T1000 (cell line): ENCODE measurements around the gene ADGRG6.

Experiments
- DNase-seq: peaks from one replicate; lab custom pipeline; 2025; ENCODE audit warnings: mixed read lengths; lab: John Stamatoyannopoulos, UW

Gene ADGRG6

DNA sequence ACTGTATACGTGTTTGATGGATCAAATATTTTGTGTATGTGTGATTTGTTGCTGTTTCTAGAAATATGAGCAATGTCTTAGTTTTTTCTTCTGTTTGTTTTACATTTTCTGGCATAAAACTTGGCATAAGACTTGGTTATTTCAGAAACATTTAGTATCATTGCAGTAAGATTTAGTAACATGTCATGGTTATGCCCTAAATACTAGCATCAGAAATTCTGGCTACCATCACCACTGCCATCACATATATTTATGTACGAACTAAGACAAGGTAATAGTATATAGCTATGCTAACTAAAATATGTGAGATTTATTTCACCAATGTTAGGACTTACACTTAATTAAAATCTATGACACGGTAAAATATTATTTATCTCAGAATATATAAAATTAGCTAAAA, 10.3 kb upstream of the ADGRG6 start:
- DNase-seq: no peak

DNA sequence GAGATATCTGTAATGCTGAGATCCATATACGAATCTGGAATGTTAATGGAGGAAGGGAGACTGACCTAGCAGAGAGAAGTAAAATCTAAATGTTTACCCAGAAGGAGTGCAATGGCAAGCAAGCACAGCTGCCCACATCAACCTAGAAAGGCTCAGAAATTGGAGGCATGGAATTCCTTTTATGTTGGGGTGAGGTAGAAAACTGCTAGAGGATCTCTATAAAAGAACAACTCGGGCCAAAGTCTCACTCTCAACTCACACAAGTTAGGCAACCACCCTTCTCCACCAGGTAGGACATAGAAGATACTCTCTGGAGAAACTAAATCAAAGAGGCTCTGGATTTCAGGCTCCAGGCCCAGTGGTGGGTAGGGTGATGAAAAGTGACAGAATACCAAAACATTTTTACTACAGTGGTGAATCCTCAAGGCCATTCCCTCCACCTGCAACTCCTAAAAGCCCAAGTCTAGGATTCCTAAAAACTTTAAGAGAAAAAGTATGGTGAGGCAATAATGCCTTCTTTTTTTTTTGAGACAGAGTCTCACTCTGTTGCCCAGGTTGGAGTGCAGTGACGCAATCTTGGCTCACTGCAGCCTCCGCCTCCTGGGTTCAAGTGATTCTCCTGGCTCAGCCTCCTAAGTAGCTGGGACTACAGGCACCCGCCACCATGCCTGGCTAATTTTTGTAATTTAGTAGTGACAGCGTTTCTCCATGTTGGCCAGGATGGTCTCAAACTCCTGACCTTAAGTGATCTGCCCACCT, 9.5 kb upstream of the ADGRG6 start:
- no peak for DNase-seq

DNA sequence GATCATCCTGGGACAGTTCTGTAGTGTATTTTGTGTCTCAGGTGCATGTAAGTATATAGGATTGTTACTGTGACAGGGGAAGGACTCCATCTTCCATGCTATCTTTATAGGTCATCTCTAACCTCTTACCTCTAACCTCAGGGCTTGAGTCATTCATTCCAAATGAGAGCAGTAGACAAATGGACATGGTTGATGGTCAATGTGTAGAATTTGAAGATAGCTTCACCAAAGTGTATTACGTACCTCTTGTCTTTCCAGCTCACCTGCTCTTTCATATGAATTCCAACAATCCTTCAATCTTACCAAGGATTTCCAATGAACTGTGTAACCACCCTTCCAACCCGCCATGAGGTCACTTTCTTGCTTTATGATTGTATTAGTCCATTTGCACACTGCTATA, 8.7 kb upstream of the ADGRG6 start:
- no peak for DNase-seq

DNA sequence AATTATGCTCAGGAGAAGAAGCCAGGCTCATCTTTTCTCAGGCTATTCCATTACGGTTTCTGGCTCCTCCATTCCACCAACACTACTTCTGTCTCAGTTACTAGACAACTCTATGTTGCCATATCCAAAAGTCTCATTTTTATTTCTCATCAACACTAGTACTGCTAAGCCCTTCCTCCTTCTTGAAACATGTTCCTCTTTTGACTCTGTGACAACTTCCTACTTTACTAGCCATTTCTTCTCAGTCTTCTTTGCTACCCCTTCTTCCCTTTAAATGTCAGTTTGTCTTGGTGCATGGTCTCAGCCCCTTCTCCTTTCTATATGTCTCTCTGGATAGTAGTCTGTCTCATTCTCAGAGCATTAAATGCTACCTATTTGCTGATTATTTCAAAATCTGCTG, 7.1 kb upstream of the ADGRG6 start:
- no peak for DNase-seq

DNA sequence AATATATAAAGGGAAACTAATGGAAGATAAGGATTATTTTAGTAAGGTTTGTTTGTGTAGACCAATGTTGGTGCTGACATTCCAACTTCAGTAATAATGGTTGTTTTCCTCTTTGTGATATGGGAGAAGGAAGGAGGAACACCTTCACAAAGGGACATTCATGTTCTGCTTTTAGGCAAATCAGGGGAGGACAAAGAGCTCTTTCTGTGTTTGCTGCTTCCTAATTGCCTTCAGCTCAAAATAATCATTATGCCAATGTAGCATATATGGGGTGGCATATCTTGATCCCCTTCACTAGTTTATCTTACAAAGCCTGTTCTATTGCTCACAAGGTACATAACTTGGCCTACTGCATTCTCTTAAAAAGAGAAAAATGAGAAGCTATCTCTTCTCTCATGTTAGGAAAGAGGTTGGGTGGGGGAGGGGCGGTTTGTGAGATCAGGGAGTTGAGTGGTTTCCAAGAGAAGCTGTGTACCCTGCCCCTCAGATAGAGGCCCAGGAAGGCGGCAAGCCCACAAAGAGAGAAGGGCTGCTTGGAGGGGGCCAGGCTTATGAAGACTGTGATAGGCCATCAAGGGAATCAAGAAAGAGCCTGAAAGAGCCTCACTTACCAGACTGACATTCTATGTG, 4.7 kb upstream of the ADGRG6 start:
- no peak for DNase-seq

DNA sequence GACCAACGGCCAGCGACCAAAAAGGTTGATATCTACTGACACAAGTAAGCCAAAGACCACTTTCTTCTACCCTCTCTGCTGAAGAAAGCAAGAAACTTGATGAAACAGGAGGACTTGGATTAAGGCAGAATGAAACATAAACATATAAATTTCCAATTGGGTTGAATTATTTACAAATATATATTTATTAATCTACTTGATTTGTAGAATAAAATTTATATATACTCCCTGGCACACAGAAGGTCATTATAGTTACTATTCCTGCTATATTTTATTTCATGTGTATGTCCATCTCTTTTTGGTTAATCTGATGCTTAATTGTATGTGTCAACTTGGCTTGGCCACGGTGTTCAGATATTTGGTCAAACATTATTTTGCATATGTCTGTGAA, 4.2 kb upstream of the ADGRG6 start:
- DNase-seq: no peak

DNA sequence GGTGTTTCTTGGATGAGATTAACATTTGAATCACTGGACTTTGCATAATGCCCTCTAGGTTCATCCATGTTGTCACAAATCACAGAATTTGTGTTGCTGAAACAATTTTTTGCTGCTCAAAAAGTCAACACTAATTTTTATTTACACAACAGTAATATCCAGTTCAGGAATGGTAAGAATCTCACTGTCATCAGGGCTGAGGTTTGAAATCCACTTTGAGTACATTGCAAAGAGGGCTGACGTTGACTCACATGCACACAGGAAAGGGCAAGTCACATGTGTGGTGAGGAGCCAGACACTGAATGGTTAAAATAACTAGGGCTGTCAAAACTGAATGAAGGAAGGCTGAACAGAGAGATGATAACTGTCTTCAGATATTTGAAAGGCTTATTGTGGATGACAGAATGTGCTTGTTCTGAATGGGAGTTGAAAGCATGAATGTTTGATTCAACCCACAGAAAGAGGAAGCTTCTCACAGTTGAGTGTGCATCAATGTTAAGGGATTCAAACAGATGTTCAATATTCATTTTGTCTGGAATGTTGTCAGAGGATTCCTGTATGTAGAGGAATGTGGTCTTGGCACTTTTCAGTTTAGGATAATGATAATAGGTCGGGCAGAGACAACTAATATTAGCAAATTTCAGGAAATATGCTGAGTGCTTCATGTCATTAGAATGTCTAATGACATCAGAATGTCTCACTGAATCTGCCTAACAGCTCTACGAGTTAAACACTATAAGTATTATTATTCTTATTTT, 3.6 kb upstream of the ADGRG6 start:
- DNase-seq: no peak

DNA sequence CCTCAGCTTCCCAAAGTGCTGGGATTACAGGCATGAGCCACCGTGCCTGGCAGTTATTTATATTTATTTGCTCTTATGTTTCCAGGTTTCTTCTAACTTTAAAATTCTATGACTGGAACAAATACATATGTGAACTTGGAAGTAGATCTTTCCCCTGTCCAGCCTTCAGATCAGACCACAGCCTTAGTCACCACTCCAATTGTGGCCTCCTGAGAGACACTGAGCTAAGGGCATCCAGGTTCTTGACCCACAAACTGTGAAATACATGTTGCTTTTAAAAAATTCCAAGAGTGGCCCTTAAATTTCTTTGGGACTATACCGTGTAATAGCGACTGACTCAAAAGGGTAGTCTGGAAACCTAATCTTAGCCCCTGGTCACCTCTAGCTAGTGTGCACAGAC, 1.5 kb upstream of the ADGRG6 start:
- no peak for DNase-seq

DNA sequence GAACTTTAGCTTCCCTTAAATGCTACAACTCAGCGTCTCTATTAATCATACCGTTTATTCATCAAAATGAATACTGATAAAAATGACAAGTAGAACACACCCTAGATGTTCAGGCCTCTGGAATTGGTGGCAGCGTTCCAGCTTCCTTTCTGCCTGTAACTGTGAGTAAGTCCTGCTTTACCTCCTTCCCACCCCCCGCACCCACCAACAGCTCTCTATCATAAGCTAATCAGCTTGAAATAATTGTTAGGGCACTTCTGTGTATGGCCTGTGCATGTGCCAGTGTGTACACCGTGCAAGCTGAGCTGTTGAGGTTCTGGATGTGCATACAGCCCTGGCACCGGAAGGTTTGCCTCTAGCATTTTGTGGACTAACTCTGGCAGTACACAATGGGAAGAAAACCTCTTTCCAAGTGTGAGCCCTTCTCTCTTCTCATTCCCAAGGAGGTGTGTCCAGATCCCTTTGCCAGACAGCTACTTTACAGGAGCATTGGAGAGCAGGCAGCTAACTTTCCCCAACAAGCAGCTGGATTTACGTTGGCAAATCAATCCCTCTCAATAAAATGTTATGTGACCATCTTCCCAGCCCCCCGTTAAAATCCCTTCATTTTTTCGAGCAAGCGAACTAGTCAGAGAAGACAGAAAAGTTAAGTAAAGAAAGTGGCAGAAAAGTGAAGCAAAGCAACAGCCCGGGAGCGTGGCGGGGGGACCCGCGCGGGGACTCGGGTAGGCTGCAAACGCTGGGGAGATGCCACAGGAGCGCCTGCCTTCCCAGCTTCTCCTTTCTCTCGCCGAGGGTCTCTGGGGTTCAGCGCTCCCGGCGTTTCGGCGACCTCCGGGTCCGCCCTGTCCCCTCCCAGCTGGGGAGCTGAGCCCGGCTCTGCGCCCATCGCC, 803 bp upstream of the ADGRG6 start:
- no peak for DNase-seq

DNA sequence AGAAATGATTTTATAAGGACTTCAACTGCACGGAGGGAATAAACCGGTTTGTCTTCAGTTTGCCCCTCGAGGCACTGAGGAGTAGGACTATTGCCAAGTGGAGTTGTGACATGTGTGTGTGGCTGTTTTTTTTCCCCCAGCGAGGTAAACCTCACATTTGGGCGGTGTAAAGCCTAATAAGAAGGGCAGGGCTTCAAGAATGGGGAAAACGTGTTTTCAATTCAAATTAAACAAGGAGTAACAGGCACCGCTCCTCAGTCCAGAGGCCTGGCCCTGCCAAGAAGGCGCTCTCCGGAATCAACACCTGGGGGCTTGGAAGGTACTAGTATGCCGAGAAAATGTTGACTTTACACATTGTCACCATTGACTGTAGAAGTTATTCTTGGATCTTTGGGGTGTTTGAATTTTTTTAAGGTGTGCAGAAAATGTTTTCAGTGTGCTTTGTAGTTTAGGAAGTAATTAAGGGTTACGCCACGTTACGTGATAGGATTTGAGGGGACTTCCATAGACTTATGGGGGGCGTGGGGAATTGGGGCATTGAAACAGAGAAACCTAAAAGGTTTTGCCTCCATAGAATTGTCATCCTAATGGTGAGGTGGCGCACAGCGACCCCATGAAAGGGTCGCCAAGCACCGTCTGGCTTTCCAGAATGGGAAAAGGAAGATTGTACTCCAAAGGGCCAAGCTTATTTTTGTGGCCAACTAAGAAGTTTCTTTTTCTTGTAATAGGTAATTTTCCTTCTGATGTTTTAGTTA, 791 bp downstream of the ADGRG6 start:
- no peak for DNase-seq

DNA sequence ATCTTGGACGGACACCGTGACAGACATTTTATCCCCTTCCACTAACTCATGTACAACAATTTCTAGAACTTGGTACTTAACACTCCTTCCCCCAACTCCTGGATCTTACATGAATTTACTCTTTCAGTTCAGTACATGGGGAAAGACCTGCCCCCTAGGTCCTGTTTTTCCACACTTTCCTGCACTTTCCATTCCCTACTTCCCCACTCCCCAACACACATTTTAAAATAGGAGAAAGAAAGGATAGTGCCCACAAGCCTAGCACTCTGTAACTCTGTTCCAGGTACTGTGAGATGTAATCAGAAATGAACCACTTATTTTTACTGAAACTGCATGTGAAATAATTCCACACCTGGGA, 1.3 kb downstream of the ADGRG6 start:
- no peak for DNase-seq

DNA sequence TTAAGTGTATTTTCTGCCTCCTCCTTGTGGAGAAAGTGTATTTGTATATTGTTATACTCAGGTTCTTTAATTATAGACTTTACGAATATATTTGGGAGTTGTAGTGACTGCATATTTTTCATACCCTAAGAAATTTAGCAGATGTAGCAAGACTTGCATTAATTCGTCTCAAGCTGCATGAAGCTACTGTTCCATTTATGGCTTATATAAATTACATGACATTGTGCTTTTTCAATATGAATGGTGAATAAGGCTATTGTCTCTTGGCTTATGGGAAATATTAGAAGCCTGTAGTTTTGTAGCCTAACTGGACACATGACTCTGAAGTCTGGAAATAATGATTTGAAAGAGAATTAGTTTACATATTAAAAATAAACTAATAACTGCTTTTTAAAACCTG, 2.4 kb downstream of the ADGRG6 start:
- no peak for DNase-seq

DNA sequence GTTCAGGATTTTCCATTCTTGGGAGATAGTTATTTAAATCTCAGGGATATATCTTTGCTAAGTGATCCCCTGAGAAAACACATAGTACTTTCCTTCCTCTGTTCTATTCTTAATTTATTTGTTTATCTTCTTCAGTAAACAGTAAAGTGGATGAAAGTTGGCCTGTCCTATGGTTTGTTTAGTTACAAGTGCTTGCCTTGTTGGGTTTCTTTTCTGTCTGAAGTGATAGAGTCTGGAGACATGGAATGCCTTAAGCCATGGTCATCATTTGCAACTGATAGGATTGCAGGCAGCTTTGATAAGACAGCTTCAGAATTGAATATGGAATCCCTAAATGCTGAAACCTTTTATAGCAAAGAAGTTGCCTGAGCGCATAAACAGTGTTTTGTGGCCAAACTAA, 4.9 kb downstream of the ADGRG6 start:
- DNase-seq: no peak

DNA sequence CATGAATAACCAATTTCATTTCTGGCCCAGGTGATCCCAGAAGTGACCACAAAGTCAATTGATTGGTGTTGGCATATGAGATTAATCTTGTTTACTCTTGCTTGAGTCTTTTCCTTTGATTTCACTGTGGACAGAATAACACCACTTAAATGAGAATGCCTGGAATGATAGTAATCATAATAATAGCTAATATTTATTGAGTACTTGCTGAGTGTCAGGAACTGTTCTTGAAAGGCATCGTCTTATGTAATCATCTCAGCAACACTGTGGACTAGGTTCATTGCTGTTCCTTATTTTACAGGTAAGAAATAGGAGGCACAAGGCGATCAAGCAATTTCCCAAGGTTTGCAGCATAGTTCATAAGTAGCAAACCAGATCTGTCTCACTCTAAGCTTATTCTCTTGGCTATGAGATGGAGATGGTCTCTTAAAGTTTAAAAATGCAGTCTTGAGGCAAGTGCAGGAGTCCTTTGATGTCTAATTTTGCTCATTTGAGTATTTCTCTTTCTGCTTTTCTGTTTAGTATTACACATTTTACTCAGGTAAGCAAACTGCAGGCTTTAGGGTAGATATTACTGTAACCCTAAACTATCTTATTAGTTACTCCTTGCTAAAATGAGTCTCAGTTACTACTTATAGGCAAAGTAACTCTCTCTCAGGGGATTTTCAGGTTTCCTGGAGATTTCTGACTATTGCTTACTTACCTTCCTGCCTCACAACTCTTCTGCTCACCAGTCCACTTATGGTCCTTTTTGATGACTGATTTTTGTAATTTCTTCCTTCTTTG, 6.3 kb downstream of the ADGRG6 start:
- no peak for DNase-seq

DNA sequence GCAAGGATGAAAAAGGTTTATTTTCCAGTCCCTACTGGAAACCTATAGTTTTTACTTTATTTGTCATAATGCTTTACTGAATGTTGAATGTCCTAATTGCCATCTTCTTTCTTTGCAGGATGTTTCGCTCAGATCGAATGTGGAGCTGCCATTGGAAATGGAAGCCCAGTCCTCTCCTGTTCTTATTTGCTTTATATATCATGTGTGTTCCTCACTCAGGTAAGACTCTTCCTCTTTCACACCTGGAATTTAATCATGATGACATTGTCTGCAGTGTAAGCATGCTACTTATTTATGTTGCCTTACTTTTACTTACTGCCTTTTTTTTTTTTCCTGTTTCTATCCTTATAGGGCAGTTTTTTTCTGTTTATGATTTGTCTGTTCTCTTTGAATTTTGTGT, 7.6 kb downstream of the ADGRG6 start:
- DNase-seq: no peak

DNA sequence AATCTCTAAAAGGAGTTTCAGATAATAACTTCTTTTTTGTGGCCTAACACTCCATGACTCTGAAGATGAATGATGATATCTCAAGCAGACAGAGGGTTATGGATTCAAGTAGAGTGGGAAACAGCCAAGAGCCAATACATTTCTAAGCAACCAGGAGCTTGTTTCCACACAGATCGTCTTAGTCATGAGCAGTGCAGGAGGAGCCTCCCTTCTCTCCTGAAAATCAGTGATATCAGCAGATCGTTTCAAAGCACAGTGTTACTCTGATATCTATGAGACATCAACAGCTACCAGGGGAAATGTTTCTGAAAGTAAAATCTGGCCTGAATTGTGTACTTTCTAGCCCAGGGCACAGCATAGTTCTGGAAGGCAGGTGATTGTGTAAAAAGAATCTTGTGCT, 11.5 kb downstream of the ADGRG6 start:
- DNase-seq: no peak

DNA sequence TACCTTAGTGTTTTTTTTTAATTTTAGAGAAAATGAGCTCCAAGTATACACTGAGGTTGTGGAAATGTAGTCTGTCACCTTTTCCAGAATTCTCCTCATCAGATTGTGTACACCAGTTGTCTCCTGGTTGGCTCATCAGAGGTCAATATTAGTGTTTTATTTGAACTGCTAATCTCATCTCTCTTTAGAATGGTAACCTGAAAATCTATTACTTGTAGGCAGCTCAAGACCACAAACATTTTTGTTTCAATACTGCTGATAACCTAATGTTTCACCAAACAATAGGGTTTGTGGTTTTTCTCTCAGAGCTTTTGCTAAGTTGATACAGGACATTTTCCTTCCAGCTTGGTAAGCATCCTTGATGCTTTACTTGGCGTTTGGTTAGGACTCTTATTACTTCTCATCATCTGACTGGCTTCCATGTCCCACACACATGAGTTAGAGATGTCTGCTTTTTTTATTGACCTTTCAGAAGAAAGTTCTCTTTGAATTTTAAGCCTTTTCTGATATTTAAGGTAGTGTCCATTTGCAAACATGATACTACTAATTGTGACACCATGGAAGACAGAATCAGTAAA, 15.1 kb downstream of the ADGRG6 start:
- no peak for DNase-seq

DNA sequence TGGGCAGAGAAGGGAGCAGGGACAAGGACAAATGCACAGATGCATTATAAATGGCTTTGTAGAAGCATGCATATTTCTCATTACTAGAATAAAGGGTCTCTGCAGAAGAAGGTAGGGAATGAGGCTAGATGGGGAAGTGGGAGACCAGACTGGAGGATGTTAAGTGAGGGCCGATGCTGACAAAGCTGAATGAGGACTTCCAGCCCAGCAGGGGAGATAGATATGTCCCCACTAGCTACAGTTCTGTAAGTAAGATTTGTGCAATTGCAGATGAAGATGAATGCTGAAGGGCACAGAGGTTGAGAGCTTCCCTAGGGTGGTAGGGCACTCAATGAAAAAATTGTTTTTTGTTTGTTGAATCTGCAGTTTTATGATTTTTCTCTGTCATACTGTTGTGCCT, 16.9 kb downstream of the ADGRG6 start:
- no peak for DNase-seq

DNA sequence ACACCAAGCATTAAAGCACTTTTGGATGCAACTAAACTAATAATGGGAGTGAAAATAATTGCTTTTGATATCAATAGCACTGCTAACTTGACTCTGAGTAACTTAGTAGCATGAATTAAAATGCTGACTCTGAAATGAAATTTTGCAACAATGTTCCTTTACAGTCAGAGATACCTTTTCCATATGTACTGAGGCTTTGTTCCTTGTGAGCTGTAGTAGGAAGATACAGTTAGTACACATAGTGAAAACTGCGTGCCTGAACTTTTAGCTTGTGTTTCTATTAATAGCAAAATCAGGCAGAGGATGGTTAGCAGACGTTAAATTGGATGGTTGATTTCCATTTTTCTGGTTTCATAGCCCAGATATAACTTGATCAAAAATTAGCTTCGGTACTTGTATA, 18.6 kb downstream of the ADGRG6 start:
- no peak for DNase-seq

DNA sequence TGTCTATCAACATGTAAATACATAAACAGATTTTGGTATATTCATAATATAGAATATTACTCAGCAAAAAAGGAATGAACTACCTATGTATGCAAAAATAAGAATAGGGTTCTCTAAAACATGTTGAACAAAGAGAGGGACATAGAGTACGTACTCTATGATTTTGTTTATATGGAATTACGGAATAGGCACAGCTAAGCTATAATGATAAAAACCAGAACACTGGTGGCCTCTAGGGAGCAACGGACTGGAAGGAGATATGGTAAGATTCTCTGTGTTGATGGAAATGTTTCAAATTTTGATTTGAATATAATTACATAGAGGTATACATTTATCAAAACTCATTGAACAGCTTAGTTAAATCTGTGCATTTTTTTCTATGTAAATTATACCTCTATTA, 19.6 kb downstream of the ADGRG6 start:
- DNase-seq: no peak
